ENCODE data around the gene DDX50. TPM values are rescaled to one million over a fixed set of nuclear protein-coding genes. Genes with fewer than 3 reads are reported as not detected.

The DDX50 gene, protein sequence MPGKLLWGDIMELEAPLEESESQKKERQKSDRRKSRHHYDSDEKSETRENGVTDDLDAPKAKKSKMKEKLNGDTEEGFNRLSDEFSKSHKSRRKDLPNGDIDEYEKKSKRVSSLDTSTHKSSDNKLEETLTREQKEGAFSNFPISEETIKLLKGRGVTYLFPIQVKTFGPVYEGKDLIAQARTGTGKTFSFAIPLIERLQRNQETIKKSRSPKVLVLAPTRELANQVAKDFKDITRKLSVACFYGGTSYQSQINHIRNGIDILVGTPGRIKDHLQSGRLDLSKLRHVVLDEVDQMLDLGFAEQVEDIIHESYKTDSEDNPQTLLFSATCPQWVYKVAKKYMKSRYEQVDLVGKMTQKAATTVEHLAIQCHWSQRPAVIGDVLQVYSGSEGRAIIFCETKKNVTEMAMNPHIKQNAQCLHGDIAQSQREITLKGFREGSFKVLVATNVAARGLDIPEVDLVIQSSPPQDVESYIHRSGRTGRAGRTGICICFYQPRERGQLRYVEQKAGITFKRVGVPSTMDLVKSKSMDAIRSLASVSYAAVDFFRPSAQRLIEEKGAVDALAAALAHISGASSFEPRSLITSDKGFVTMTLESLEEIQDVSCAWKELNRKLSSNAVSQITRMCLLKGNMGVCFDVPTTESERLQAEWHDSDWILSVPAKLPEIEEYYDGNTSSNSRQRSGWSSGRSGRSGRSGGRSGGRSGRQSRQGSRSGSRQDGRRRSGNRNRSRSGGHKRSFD
- total RNA-seq (10 to 100 TPM; 27.5 to 32.7 TPM), polyA plus RNA-seq (10 to 100 TPM; 14.5 to 24.6 TPM)
- long read RNA-seq, donor 1, transcript DDX50-201 (15 exons, 2,538 nt): major isoform, 14 of 20 reads
- long read RNA-seq, donor 1, partial matches to known transcripts: 6 of 20 reads
- long read RNA-seq, donor 1, other reads (novel, unspliced or antisense): 0 of 20 reads
- long read RNA-seq, donor 2, partial matches to known transcripts: 5 of 7 reads
- long read RNA-seq, donor 2, other reads (novel, unspliced or antisense): 0 of 7 reads
- long read RNA-seq, donor 3, partial matches to known transcripts: 11 of 14 reads
- long read RNA-seq, donor 3, other reads (novel, unspliced or antisense): 0 of 14 reads
- long read RNA-seq, donor 4, partial matches to known transcripts: 10 of 14 reads
- long read RNA-seq, donor 4, other reads (novel, unspliced or antisense): 0 of 14 reads
- long read RNA-seq, donor 5, transcript DDX50-201 (15 exons, 2,538 nt): major isoform, 11 of 22 reads
- long read RNA-seq, donor 5, partial matches to known transcripts: 11 of 22 reads
- long read RNA-seq, donor 5, other reads (novel, unspliced or antisense): 0 of 22 reads

DNA sequence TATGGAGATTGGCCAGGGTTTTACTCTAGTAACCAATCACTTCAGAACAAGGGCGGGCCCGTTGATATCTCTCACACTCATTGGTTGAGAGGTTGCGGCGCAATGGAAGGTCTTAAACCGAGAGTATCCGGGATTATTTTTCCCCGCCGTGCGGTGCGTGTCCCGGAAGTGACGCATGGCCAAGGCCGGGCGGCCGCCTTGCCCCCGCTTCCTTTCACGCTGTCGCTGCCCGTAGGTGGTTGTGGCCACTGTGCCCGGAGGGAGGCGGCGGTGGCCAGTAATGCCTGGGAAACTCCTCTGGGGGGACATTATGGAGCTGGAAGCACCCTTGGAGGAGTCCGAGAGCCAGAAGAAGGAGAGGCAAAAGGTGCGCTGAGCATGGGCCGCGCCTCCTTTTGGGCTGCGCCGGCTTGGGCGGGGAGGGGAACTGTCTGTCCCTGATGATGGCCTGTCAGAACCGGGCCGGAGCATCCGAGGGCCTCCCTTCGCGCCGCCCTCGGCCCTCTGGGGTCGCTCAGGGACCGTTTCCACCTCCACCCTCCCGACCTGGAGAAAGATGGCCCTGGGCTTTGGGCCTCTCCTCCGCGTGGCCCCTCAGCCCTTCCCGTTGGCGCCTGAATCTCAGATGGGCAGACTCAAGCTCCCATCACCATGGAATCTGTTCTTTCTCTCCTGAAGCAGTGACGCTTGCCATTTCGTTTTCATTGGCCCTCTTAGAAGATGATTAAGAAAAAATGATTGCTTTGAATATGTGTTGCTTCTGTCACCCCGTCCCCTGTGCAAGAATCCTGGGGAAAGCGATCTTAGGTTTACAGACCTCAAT lies at the start of gene DDX50:
TSS of gene DDX50 (plus strand) at position 211 of the 823 bp plus-strand sequence. CDS start at position 281, 70 bp downstream.
- TF ChIP-seq, protein P1, sequence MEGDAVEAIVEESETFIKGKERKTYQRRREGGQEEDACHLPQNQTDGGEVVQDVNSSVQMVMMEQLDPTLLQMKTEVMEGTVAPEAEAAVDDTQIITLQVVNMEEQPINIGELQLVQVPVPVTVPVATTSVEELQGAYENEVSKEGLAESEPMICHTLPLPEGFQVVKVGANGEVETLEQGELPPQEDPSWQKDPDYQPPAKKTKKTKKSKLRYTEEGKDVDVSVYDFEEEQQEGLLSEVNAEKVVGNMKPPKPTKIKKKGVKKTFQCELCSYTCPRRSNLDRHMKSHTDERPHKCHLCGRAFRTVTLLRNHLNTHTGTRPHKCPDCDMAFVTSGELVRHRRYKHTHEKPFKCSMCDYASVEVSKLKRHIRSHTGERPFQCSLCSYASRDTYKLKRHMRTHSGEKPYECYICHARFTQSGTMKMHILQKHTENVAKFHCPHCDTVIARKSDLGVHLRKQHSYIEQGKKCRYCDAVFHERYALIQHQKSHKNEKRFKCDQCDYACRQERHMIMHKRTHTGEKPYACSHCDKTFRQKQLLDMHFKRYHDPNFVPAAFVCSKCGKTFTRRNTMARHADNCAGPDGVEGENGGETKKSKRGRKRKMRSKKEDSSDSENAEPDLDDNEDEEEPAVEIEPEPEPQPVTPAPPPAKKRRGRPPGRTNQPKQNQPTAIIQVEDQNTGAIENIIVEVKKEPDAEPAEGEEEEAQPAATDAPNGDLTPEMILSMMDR (IDR thresholded peaks at IDR 0.05; ENCODE audit: control extremely low read depth, extremely low read depth): no peak
- peak within 1 kb of the TSS; percentile 85 for H3K4me3 ChIP-seq
- no peaks in the 10 kb centered on the region for H3K9me3 ChIP-seq (ENCODE audit: control insufficient read depth in 4 of 4, insufficient read depth in 3 of 4, low read length in 3 of 4)
- H3K27me3 ChIP-seq (ENCODE audit: control insufficient read depth in 3 of 3, insufficient read depth in 3 of 3, low read length in 2 of 3): no peaks in the 10 kb centered on the region
- peak within 1 kb of the TSS; percentile 94 to 99 for H3K9ac ChIP-seq (ENCODE audit: insufficient read depth in 1 of 2, low read length in 2 of 2)
- peaks cover 0 to 18% (median 5%) of the 10 kb centered on the region in 5 donors for H3K4me1 ChIP-seq (ENCODE audit: control insufficient read depth in 5 of 5, insufficient read depth in 5 of 5, low read length in 5 of 5)
- peak within 1 kb of the TSS; percentile 99 to 100 for H3K27ac ChIP-seq (ENCODE audit: low read depth in 1 of 2, low read length in 1 of 2)
- peaks cover 0 to 3% (median 0%) of the 10 kb centered on the region in 4 donors for H3K36me3 ChIP-seq (ENCODE audit: control insufficient read depth in 4 of 4, insufficient read depth in 4 of 4, low read length in 4 of 4)
- DNase-seq: peak; percentile 98 to 100 (median 100)
- ATAC-seq (ENCODE audit: insufficient read depth, low FRiP score): peak; percentile 96
- 1% methylated on average over 47 of the region's 47 CpGs for WGBS, 2 donors

DNA sequence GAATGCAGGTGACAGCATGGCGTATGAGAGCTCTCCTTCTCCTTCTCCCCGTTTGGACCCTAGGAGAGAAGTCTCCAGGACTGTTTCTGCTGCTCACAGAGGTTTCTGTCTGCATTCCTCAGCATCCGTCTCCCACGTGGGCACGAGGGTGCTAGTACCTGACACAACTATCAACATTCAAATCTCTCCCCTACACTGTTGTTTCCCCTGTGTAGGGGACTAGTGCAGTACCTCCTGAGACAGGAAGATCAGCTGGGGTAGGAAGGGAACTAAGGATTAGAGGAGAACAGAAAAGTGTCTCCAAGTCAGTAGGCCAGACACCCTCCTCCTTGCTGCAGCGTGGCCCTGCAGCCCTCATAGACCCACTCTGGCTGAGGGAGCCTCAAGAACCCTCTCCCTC lies 44.8 kb upstream of the DDX50 start:
- no peaks in the 10 kb centered on the region for H3K36me3 ChIP-seq (ENCODE audit: control insufficient read depth in 4 of 4, insufficient read depth in 4 of 4, low read length in 4 of 4)
- H3K9ac ChIP-seq (ENCODE audit: insufficient read depth in 1 of 2, low read length in 2 of 2): no peak overlapping the region
- H3K9me3 ChIP-seq (ENCODE audit: control insufficient read depth in 4 of 4, insufficient read depth in 3 of 4, low read length in 3 of 4): peaks cover 0 to 4% (median 2%) of the 10 kb centered on the region in 4 donors
- no peak overlapping the region for H3K27ac ChIP-seq (ENCODE audit: low read depth in 1 of 2, low read length in 1 of 2)
- 72 to 74% methylated on average over 6 of the region's 6 CpGs for WGBS, 2 donors
- DNase-seq (no peak), ATAC-seq (ENCODE audit: insufficient read depth, low FRiP score) (no peak)
- TF ChIP-seq, protein P1 (IDR thresholded peaks at IDR 0.05; ENCODE audit: control extremely low read depth, extremely low read depth): no peak
- no peaks in the 10 kb centered on the region for H3K4me1 ChIP-seq (ENCODE audit: control insufficient read depth in 5 of 5, insufficient read depth in 5 of 5, low read length in 5 of 5)
- no peaks in the 10 kb centered on the region for H3K27me3 ChIP-seq (ENCODE audit: control insufficient read depth in 3 of 3, insufficient read depth in 3 of 3, low read length in 2 of 3)
- H3K4me3 ChIP-seq: no peak overlapping the region

DNA sequence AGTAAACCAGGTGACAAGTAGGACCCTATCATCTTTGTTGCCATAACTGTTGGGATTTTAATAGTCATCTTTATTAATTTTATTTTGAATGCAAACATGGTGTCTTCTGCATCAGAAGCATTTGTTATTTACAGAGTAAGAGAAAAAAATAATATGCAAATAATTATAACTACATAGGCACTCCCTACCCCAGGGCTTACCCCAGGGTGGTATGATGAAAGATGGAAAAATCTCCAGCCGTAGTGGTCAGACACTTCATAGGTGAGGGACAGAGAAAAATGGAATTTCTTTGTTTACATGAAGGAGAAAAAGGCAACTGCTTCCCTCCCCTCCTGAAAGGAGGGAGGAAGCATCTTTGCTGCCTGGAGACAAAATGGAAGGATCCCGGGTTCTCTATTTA lies 44.1 kb upstream of the DDX50 start:
- H3K4me1 ChIP-seq (ENCODE audit: control insufficient read depth in 5 of 5, insufficient read depth in 5 of 5, low read length in 5 of 5): no peaks in the 10 kb centered on the region
- peaks cover 0 to 4% (median 2%) of the 10 kb centered on the region in 4 donors for H3K9me3 ChIP-seq (ENCODE audit: control insufficient read depth in 4 of 4, insufficient read depth in 3 of 4, low read length in 3 of 4)
- DNase-seq (no peak), ATAC-seq (ENCODE audit: insufficient read depth, low FRiP score) (no peak)
- H3K27me3 ChIP-seq (ENCODE audit: control insufficient read depth in 3 of 3, insufficient read depth in 3 of 3, low read length in 2 of 3): no peaks in the 10 kb centered on the region
- 78 to 79% methylated on average over 2 of the region's 2 CpGs for WGBS, 2 donors
- no peak overlapping the region for H3K9ac ChIP-seq (ENCODE audit: insufficient read depth in 1 of 2, low read length in 2 of 2)
- no peak overlapping the region for H3K4me3 ChIP-seq
- no peaks in the 10 kb centered on the region for H3K36me3 ChIP-seq (ENCODE audit: control insufficient read depth in 4 of 4, insufficient read depth in 4 of 4, low read length in 4 of 4)
- no peak overlapping the region for H3K27ac ChIP-seq (ENCODE audit: low read depth in 1 of 2, low read length in 1 of 2)
- TF ChIP-seq, protein P1 (IDR thresholded peaks at IDR 0.05; ENCODE audit: control extremely low read depth, extremely low read depth): no peak
